Astrocyte (in vitro differentiated cells and primary cell): ENCODE data around the gene FHIT.

Source experiments
- CTCF ChIP-seq: IDR thresholded peaks from 2 replicates; pipeline ENCODE4 v1.5.1; 2011; ENCODE audit warnings: low read depth, mild to moderate bottlenecking, inconsistent platforms, low read length, moderate library complexity; ENCODE audit not compliant: insufficient read depth
- EZH2 ChIP-seq: IDR thresholded peaks from 2 replicates; pipeline ENCODE4 v1.6.1; 2012; ENCODE audit warnings: mild to moderate bottlenecking, low read length, inconsistent platforms; ENCODE audit not compliant: insufficient read depth

DNA sequence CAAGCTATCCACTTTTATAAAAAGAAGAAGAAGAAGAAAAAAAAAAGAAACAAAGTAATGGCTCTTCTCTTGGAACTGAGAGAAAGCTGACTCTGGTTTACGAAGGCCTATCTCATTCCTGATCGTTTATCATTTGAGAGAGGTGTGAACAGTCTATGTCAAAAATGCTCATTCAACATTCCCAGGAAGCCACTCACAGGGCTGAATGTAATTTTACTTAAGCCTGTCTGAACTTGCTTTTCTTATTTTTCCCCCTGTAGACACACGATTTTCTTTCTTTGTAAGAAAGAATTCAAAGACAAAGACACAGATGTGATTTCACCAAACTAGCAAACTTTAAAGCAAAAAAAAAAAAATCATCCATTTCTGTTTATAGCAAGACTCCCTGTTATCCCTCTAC is 805.8 kb downstream of the FHIT start:
- TF ChIP-seq CTCF (no peak), EZH2 (no peak)
